SK-N-SH (cell line): Measurements from ENCODE around the gene HSPA4. TPM values are rescaled to one million over a fixed set of nuclear protein-coding genes. Genes with fewer than 3 reads are reported as not detected.

Experiments
- CTCF ChIA-PET: fragments of 300-600, 350-600 bp; formaldehyde crosslinking; extraction: SDS; loops from one replicate; lab custom pipeline; 2021; lab: Yijun Ruan, JAX
- POLR2A ChIA-PET: fragments of 350-600 bp; sonication (Branson Sonifier 250); formaldehyde crosslinking; extraction: SDS; loops from one replicate; lab custom pipeline; 2020; ENCODE audit warnings: antibody characterized with exemption, inconsistent platforms; lab: Yijun Ruan, JAX
- DNase-seq: peaks from one replicate; pipeline ENCODE4 v3.0.0; 2012
- H2AFZ ChIP-seq: fragments of 200-600 bp; sonication (generic); 2 replicates; pipeline ENCODE4 v1.8.1; 2016; ENCODE audit warnings: antibody characterized with exemption, mild to moderate bottlenecking, low read depth
- H3F3A ChIP-seq: fragments of 200-600 bp; sonication (generic); replicated peaks from 2 replicates; pipeline ENCODE3; 2016; ENCODE audit warnings: antibody characterized with exemption, mild to moderate bottlenecking; ENCODE audit not compliant: insufficient read depth
- H3K27ac ChIP-seq, 2 experiments: fragments of 200-500 bp in 1 of 2; fragments of 200-600 bp in 1 of 2; sonication (Bioruptor generic) in 1 of 2; sonication (generic), shearing (Covaris generic) in 1 of 2; 2 replicates each; pipeline versions ENCODE4 v1.5.1 to v1.6.1; 2014 to 2016; ENCODE audit warnings: low read depth in 2 of 2, inconsistent platforms in 1 of 2, low read length in 1 of 2, mild to moderate bottlenecking in 1 of 2, mixed read lengths in 1 of 2
- H3K27me3 ChIP-seq: fragments of 200-600 bp; sonication (generic), shearing (Covaris generic); 2 replicates; pipeline ENCODE4 v1.6.1; 2016; ENCODE audit warnings: mixed run types; ENCODE audit not compliant: insufficient read depth
- H3K36me3 ChIP-seq, 2 experiments: fragments of 200-500 bp in 1 of 2; fragments of 200-600 bp in 1 of 2; sonication (Bioruptor generic) in 1 of 2; sonication (generic) in 1 of 2; replicated peaks in 1 of 2; 2 replicates each; pipeline versions ENCODE3 to v1.5.1; 2014 to 2016; ENCODE audit warnings: low read length in 1 of 2, mild to moderate bottlenecking in 1 of 2; ENCODE audit not compliant: insufficient read depth in 2 of 2, control insufficient read depth in 1 of 2
- H3K4me1 ChIP-seq, 2 experiments: fragments of 200-500 bp in 1 of 2; fragments of 200-600 bp in 1 of 2; sonication (Bioruptor generic) in 1 of 2; sonication (generic), shearing (Covaris generic) in 1 of 2; 2 replicates each; pipeline versions ENCODE4 v1.5.1 to v1.6.1; 2014 to 2016; ENCODE audit warnings: low read depth in 1 of 2, low read length in 1 of 2, mixed run types in 1 of 2; ENCODE audit not compliant: insufficient read depth in 2 of 2, control insufficient read depth in 1 of 2
- H3K4me2 ChIP-seq: fragments of 200-600 bp; sonication (generic), shearing (Covaris generic); 2 replicates; pipeline ENCODE4 v1.6.1; 2017; ENCODE audit warnings: mixed run types
- H3K4me3 ChIP-seq, 2 experiments: fragments of 200-500 bp in 1 of 2; fragments of 200-600 bp in 1 of 2; sonication (Bioruptor generic) in 1 of 2; sonication (generic), shearing (Covaris generic) in 1 of 2; 2 replicates each; pipeline versions ENCODE4 v1.5.1 to v1.8.1; 2014 to 2016; ENCODE audit warnings: low read depth in 2 of 2, inconsistent platforms in 1 of 2, low read length in 1 of 2, mild to moderate bottlenecking in 1 of 2, mixed read lengths in 1 of 2, moderate library complexity in 1 of 2
- H3K79me2 ChIP-seq: fragments of 200-600 bp; sonication (generic); 2 replicates; pipeline ENCODE4 v1.8.1; 2017; ENCODE audit warnings: mild to moderate bottlenecking; ENCODE audit not compliant: insufficient read depth
- H3K9ac ChIP-seq: fragments of 200-600 bp; sonication (generic); 2 replicates; pipeline ENCODE4 v1.6.1; 2017; ENCODE audit warnings: mixed run types
- H3K9me2 ChIP-seq: fragments of 200-600 bp; sonication (generic); 2 replicates; pipeline ENCODE4 v1.6.1; 2017; ENCODE audit warnings: mixed run types
- H3K9me3 ChIP-seq: fragments of 200-600 bp; sonication (generic); 2 replicates; pipeline ENCODE4 v1.6.1; 2017; ENCODE audit warnings: mixed run types, mild to moderate bottlenecking, moderate library complexity
- H4K20me1 ChIP-seq: fragments of 200-600 bp; sonication (generic); 2 replicates; pipeline ENCODE4 v1.6.1; 2017; ENCODE audit warnings: mild to moderate bottlenecking, mixed run types; ENCODE audit not compliant: insufficient read depth
- FOXJ3 ChIP-seq: sonication (generic); formaldehyde crosslinking; IDR thresholded peaks from 2 replicates; pipeline ENCODE4 v1.5.1; 2020; ENCODE audit warnings: mild to moderate bottlenecking, missing genetic modification reagents
- GATA2 ChIP-seq: sonication (generic); formaldehyde crosslinking; IDR thresholded peaks from 2 replicates; pipeline ENCODE4 v1.5.0; 2020; ENCODE audit warnings: mild to moderate bottlenecking, missing genetic modification reagents
- IRF3 ChIP-seq: fragments of 150-350 bp; IDR thresholded peaks from 2 replicates; pipeline ENCODE4 v1.6.1; 2016; ENCODE audit warnings: mild to moderate bottlenecking, low read depth, low read length
- MAX ChIP-seq: IDR thresholded peaks from 2 replicates; pipeline ENCODE4 v1.4.0; 2012; ENCODE audit warnings: low read depth
- MXI1 ChIP-seq: IDR thresholded peaks from 2 replicates; pipeline ENCODE4 v1.6.1; 2012; ENCODE audit warnings: mild to moderate bottlenecking, low read depth, low read length, improper control_type of control experiment
- PBX3 ChIP-seq: IDR thresholded peaks from 2 replicates; pipeline ENCODE4; 2012
- RCOR1 ChIP-seq: fragments of 150-350 bp; IDR thresholded peaks from 2 replicates; pipeline ENCODE4 v1.6.1; 2017; ENCODE audit warnings: antibody characterized with exemption, low read length
- RXRA ChIP-seq: IDR thresholded peaks from 2 replicates; pipeline ENCODE4 v1.4.0; 2012; ENCODE audit warnings: low read depth, mild to moderate bottlenecking, borderline replicate concordance
- SIN3A ChIP-seq: IDR thresholded peaks from 2 replicates; pipeline ENCODE4 v1.6.1; 2012; ENCODE audit warnings: low read depth, mild to moderate bottlenecking, low read length, moderate library complexity, borderline replicate concordance
- SMC3 ChIP-seq: IDR thresholded peaks from 2 replicates; pipeline ENCODE4 v1.6.1; 2012; ENCODE audit warnings: low read depth, low read length, improper control_type of control experiment
- TAF1 ChIP-seq: IDR thresholded peaks from 2 replicates; pipeline ENCODE4 v1.6.1; 2012; ENCODE audit warnings: low read depth, mild to moderate bottlenecking, low read length, moderate library complexity, borderline replicate concordance
- TEAD4 ChIP-seq: IDR thresholded peaks from 2 replicates; pipeline ENCODE4 v1.4.0; 2012; ENCODE audit warnings: mild to moderate bottlenecking, borderline replicate concordance; ENCODE audit not compliant: insufficient read depth
- USF2 ChIP-seq: fragments of 150-350 bp; IDR thresholded peaks from 2 replicates; pipeline ENCODE4 v1.6.1; 2017; ENCODE audit warnings: antibody characterized with exemption, low read length, low read depth, borderline replicate concordance
- YY1 ChIP-seq: IDR thresholded peaks from 2 replicates; pipeline ENCODE4 v1.4.0; 2012; ENCODE audit warnings: low read depth, mild to moderate bottlenecking
- ZBTB33 ChIP-seq: IDR thresholded peaks from 2 replicates; pipeline ENCODE4 v1.4.0; 2012; ENCODE audit warnings: low read depth, borderline replicate concordance
- WGBS: methylation state at CpG from one replicate; pipeline ENCODE4 v1.1.6; 2017; ENCODE audit warnings: low lambda C conversion rate; 5-methylcytosine and 5-hydroxymethylcytosine counted together
- polyA plus RNA-seq, 3 experiments: library from polyadenylated mRNA; depleted of rRNA; stranded (reverse); fragments of >200 nt; gene quantifications; 2 replicates each; pipeline ENCODE4 v1.2.3, GENCODE V29; 2012

The HSPA4 gene
- polyA plus RNA-seq, 1 of the 3 experiments (the other 2 are of a cell fraction), result 18.8 TPM

- Histone ChIP-seq H3K4me3 (no peak overlapping the region), H4K20me1 (peaks cover 62% of the 10 kb centered on the region), H2AFZ (no peak overlapping the region), H3K27me3 (no peaks in the 10 kb centered on the region), H3F3A (no peaks in the 10 kb centered on the region), H3K36me3 (peaks cover 32 to 39% of the 10 kb centered on the region in 2 experiments), H3K27ac (no peak overlapping the region), H3K79me2 (peaks cover 99% of the 10 kb centered on the region), H3K9ac (no peak overlapping the region), H3K4me2 (no peak overlapping the region), H3K9me2 (no peaks in the 10 kb centered on the region), H3K4me1 (no peaks in the 10 kb centered on the region), H3K9me3 (no peaks in the 10 kb centered on the region)
- no peak for DNase-seq
- ChIA-PET CTCF (no interaction called here), POLR2A (no interaction called here)
- TF ChIP-seq GATA2 (CRISPR knock-in tag), result no peak
- TF ChIP-seq FOXJ3 (CRISPR knock-in tag), result no peak
- no peak for TF ChIP-seq SMC3
- no peak for TF ChIP-seq IRF3
- TF ChIP-seq USF2, result no peak
- TF ChIP-seq RXRA, result no peak
- TF ChIP-seq MAX, result no peak
- TF ChIP-seq YY1, result no peak
- TF ChIP-seq RCOR1, result no peak
- no peak for TF ChIP-seq MXI1
- TF ChIP-seq TAF1, result no peak
- no peak for TF ChIP-seq PBX3
- no peak for TF ChIP-seq TEAD4
- no peak for TF ChIP-seq SIN3A
- no peak for TF ChIP-seq ZBTB33
- WGBS, result 84% methylated on average over 10 of the region's 10 CpGs
Observed at GRCh38 chr5:133063965-133064364, 12.2 kb downstream of the HSPA4 start.
